ENCODE data around the gene CD79B.
"Not testable (repeated sequence)": the region's sequence is repeated elsewhere in the genome, so short reads cannot be mapped to it uniquely, and the experiment has no call there.

Gene CD79B

DNA sequence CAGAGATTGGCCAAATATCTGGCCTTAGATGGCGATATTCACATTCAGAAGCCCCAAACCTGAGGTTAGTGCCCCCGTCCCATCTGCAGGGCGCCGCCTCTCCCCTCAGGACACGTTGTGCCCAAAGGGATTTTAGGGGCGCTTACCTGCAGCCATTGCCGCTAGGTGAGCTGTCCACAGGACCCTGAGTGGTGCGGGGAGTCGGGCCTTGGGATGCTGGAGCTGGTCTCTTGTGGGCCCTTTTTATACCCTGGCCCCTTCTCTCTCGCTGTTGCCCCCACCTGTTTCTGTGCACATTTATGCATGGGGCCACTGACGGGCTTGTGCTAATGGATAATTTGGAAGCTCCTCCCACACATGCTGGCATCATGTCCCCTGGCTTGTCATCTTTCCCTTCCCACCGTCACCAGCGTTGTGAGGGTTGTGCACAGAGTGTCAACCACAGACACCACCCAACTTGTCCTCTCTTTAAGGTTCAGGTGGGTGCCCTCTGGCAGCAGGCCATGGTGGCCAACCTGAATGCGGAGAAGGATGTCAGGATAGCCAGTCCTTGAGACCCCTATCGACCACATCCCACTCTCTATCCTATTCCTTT lies 21.0 kb downstream of the CD79B start, which contains the start of gene CSHL1:
Gene CSHL1 (minus strand): TSS at position 218 of the 595 bp plus-strand sequence. CDS start 62 bp downstream, at position 156.
- DNase-seq (ENCODE audit: low spot score) = no peak

DNA sequence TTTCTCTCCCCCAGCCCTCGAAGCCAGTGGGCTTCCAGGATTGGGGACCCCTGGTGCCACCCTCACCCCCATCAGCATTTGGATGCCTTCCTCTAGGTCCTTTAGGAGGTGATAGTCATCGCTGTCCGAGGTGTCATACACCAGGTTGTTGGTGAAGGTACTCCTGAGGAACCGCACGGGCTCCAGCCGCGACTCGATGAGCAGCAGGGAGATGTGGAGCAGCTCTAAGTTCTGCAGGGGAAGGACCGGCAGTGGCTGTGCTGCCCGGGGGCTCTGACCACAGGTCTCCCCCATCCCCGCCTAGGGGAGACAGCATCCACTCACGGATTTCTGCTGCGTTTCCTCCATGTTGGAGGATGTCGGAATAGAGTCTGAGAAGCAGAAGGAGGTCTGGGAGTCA lies 22.0 kb downstream of the CD79B start:
- DNase-seq (ENCODE audit: low spot score) = no peak

DNA sequence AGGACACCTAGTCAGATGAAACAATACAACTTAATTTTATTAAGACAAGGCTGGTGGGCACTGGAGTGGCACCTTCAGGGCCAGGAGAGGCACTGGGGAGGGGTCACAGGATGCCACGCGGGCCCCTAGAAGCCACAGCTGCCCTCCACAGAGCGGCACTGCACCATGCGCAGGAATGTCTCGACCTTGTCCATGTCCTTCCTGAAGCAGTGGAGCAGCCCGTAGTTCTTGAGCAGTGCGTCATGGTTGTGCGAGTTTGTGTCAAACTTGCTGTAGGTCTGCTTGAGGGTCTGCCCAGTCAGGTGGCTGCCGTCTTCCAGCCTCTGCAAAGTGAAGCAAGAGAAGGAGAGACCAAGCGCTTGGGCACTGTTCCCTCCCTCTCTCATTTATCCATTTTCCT lies 22.5 kb downstream of the CD79B start:
- not testable (repeated sequence) for DNase-seq (ENCODE audit: low spot score)

DNA sequence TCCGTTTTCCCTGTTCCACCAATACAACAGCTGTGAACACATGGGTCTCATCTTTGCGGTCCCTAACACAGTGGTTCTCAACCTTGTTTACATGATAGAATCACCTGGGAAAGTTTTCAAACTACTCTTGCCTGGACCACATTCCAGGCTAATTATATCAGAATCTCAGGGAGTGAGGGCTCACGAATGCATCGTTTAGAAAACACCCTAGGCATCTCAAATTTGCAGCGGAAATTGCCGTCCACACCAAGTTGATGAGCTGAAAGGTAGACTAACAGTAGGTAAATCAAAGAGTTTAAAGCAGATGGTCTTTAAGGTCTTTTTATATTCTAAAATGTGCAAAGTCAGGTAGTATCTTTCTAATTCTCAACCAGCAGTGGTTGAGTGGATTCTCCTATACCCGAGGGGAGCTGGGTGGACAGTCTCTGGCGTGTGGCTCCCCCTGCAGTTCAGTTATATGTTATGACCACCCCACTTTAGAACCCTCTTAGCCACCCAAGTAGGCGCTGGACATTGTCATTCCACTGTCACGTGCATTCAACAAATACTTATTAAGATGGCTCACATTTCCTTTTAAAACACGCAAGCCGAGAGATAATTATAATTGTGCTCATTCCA lies 24.9 kb downstream of the CD79B start:
- not testable (repeated sequence) for DNase-seq (ENCODE audit: low spot score)

DNA sequence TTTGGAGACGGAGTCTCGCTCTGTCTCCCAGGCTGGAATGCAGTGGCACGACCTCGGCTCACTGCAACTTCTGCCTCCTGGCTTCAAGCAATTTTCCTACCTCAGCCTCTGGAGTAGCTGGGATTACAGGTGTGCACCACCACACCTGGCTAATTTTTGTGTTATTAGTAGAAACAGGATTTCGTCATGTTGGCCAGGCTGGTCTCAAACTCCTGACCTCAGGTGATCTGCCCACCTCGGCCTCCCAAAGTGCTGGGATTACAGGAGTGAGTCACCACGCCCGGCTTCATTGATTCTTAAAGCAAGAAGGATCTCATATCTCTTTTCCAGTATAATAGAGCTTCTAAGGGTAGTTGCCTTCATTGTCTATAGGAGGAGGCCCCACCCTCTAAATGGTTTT lies 27.3 kb downstream of the CD79B start:
- DNase-seq (ENCODE audit: low spot score) = not testable (repeated sequence)

DNA sequence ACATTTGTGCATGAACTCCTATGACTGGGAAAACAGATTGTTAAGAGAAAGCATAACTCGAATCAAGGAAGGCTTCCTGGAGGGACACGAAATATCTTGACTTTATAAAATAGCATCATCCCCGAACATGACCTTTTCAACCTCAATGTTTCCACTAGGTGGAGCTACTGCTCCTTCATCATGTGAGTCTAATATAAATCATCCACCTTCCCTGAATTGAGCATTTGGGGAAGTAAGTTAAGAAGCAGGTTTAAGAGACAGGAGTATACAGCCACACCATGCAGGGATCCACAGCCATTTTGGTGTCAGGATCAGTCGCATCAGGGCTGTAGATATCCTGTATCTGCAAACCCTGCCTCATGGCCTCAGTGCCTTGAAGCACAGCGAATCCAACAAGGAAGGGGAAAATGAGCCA lies 28.3 kb downstream of the CD79B start:
- DNase-seq (ENCODE audit: low spot score) = not testable (repeated sequence)

DNA sequence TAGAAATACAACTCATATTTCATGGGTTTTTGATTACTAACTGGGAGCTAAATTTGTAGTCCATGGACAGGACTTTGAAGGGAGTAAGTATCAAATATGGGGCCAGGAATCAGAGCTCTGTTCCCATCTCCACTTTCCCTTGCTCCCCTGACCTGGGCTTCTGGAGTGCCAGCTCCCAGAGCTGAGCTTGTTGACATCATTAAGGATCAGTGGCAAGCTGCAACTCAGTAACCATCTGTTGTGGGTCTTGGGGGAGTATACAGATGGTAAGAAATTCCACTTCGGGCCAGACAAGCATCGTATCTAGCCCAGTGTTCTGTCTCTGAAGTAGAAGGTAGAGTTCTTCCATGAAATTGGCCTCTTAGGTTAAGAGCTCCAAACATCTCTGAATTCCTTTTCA lies 30.2 kb downstream of the CD79B start:
- DNase-seq (ENCODE audit: low spot score) = not testable (repeated sequence)

DNA sequence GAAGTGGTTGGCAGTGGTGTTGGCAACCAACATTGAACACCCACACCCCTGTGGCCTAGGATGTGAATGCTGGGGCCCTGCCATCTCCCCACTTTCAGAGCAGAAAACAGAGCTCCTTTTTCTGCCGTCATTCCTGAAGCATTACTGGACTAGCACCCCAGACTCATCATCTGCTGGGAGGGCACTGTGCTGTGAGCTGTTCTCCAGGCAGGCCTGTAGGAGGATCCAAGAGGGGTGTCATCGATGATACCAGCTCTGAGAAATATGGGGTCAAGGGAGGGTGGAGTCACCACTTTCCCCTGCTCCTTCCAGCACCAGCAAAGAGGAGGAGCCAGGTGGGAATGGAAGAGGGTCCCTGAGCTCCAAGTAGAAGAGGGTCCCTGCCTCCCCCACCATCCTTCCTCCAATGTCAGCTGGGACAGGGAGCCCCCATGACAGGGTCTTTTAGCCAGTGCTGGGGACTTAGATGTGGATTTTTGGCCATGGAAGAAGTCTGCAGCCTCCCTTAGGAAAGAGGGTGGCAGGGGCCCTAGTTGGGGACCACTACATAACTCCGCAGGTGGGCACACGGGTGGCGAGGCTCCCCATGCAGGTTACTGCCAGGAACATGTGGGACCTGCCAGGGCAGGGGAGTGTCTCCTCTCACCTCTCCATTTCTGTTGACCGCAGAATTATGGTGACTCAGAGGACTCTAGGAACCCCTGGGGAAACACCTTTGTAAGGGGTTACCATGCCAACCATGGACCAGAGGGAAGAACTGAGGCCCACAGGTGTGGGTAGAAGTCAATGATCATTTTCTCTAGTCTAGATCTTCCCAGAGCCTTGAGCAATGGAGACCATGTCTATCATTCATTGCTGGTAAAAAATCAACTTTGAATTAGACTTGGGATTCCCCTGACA lies 33.0 kb downstream of the CD79B start:
- DNase-seq (ENCODE audit: low spot score) = peak; percentile 13

DNA sequence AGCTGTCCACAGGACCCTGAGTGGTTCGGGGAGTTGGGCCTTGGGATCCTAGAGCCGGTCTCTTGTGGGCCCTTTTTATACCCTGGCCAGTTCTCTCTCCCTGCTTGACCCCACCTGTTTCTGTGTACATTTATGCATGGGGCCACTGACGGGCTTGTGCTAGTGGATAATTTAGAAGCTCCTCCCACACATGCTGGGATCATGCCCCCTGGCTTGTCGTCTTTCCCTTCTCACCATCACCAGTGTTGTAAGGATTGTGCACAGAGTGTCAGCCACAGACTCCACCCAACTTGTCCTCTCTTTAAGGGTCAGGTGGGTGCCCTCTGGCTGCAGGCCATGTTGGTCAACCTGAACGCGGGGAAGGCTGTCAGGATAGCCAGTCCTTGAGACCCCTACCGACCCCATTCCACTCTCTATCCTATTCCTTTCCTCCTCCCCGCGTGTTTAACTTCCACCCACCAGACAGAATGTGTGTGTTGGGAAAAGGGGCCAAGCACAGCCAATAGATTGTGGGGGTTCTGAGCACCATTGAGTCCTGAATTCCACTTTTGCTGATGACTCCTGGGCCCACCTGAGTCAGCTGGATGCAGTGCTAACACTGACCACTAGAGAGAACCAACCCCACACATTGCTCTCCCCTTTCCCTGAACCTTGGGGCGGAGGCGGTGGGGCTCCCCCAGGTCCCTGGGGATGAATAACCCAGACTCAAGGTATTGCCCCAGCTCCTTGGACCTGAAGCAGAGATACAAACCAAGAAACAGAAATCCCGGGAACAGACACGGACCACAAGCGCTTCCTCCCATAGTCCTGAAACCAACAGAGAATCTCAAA lies 35.4 kb downstream of the CD79B start, which contains the start of gene CSH1:
Gene CSH1 (minus strand): TSS at position 51 of the 831 bp plus-strand sequence. CDS start 63 bp downstream, outside the sequence.
- DNase-seq (ENCODE audit: low spot score) = not testable (repeated sequence)

DNA sequence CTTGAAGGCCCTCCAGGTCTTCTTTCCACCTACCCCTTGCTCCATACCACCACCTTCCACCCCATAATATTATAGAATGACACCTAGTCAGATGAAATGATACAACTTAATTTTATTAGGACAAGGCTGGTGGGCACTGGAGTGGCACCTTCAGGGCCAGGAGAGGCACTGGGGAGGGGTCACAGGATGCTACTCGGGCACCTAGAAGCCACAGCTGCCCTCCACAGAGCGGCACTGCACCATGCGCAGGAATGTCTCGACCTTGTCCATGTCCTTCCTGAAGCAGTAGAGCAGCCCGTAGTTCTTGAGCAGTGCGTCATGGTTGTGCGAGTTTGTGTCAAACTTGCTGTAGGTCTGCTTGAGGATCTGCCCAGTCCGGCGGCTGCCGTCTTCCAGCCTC lies 37.3 kb downstream of the CD79B start:
- not testable (repeated sequence) for DNase-seq (ENCODE audit: low spot score)

DNA sequence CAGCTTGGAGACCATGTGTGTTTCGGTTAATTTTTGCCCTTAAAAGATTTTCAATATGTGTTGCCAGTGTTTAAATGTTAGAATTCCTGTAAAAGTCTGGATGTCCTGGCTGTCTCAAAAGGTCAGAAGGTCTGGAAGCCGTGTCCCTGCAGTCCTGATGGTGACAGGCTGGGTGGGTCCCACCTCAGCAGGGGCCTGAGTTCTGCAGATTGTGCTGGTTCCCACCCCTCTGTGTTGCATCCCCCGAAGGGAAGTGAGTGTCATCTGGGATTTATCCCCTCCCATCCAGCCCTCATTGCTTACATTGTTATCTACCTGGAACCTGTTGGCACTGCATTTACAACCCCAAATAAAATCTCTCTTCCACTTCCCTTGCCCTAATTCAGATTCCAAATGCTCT lies 38.1 kb downstream of the CD79B start:
- DNase-seq (ENCODE audit: low spot score) = not testable (repeated sequence)

DNA sequence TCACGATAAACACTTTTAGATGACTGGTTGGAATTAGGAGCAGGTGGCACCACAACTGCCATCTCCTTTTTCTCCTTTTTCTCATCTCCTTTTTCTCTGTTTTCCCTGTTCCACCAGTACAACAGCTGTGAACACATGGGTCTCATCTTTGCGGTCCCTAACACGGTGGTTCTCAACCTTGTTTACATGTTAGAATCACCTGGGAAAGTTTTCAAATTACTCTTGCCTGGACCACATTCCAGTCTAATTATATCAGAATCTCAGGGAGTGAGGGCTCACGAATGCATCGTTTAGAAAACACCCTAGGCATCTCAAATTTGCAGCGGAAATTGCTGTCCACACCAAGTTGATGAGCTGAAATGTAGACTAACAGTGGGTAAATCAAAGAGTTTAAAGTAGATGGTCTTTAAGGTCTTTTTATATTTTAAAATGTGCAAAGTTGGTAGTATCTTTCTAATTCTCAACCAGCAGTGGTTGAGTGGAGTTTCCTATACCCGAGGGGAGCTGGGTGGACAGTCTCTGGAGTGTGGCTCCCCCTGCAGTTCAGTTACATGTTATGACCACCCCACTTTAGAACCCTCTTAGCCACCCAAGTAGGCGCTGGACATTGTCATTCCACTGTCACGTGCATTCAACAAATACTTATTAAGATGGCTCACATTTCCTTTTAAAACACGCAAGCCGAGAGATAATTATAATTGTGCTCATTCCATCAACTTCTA lies 39.7 kb downstream of the CD79B start:
- not testable (repeated sequence) for DNase-seq (ENCODE audit: low spot score)

DNA sequence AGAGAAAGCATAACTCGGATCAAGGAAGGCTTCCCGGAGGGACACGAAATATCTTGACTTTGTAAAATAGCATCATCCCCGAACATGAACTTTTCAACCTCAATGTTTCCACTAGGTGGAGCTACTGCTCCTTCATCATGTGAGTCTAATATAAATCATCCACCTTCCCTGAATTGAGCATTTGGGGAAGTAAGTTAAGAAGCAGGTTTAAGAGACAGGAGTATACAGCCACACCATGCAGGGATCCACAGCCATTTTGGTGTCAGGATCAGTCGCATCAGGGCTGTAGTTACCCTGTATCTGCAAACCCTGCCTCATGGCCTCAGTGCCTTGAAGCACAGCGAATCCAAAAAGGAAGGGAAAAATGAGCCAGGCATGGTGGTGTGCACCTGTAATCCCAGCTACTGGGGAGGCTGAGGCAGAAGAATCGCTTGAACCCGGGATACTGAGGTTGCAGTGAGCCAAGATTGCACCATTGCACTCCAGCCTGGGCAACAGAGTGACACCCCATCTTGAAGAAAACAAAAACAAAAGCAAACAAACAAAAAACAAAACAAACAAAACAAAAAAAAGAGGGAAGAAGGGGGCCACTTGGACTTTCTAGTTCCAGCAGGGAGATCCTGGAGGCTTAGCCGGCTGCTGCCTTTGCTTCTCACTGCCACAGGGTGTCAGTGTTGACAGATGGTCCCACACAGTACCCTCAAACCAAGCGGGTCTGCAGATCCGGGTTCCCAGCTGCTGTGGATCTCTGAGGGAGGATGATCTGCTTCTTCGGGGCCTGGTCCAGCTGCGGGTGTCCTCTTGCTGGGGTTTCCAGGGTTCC lies 42.9 kb downstream of the CD79B start:
- DNase-seq (ENCODE audit: low spot score) = not testable (repeated sequence)

DNA sequence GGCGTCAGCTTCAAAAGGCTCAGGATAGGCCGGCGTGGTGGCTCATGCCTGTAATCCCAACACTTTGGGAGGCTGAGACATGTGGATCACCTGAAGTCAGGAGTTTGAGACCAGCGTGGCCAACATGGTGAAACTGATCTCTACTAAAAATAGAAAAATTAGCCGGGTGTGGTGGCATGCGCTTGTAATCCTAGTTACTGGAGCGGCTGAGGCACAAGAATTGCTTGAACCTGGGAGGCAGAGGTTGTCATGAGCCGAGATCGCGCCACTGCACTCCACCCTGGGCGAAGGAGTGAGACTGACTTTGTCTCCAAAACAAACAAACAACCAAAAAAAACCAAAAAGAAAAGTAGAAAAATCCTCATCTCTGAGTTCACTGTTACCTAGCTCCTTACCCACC lies 47.0 kb downstream of the CD79B start:
- DNase-seq (ENCODE audit: low spot score) = not testable (repeated sequence)

DNA sequence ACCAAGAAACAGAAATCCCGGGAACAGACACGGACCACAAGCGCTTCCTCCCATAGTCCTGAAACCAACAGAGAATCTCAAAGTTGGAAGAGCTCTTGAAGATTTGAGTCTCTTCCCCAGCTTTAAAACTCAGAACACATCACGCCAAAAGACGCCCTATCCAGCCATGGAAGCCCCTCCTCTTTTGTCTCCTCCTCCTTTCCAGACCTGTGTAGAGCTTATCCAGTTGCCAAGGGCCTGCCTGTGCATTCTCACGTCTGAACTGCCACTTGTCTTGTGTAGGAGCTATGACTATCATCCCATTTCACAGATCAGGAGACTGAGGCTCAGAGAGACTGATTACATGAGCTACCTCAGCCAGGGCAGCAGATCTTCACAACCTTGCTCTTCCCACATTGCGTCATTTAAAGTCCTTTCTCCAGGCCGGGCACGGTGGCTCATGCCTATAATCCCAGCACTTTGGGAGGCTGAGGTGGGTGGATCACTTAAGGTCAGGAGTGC lies 49.5 kb downstream of the CD79B start:
- DNase-seq (ENCODE audit: low spot score) = not testable (repeated sequence)

DNA sequence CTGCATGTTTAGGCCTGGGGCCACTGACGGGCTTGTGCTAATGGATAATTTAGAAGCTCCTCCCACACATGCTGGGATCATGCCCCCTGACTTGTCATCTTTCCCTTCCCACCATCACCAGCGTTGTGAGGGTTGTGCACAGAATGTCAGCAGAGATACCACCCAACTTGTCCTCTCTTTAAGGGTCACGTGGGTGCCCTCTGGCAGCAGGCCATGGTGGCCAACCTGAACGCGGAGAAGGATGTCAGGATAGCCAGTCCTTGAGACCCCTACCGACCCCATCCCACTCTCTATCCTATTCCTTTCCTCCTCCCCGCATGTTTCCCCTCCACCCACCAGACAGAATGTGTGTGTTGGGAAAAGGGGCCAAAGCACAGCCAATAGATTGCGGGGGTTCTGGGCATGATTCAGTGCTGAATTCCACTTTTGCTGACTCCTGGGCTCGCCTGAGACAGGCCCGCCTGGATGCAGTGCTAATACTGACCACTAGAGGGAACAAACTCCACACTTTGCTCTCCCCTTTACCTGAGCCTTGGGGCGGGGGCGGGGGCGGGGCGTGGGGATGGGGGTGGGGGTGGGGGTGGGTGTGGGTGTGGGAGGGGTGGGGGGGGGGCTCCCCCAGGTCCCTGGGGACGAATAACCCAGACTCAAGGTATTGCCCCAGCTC lies 50.1 kb downstream of the CD79B start, which contains the start of gene GH2:
Gene GH2 (minus strand): TSS at position 10 of the 667 bp plus-strand sequence. CDS start 143 bp downstream, outside the sequence.
- DNase-seq (ENCODE audit: low spot score) = peak; percentile 64

DNA sequence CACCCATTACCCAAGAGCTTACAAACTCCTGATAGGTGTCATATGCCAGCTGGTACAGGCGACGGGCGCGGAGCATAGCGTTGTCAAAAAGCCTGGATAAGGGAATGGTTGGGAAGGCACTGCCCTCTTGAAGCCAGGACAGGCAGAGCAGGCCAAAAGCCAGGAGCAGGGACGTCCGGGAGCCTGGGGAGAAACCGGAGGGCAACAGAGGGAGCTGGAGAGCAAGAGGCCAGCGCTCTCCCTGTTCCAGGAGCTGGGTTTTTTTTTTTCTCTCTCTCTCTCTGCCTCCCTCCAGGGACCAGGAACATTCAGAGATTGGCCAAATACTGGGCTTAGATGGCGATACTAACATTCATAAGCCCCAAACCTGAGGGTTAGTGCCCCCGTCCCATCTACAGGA lies 50.8 kb downstream of the CD79B start:
- not testable (repeated sequence) for DNase-seq (ENCODE audit: low spot score)

DNA sequence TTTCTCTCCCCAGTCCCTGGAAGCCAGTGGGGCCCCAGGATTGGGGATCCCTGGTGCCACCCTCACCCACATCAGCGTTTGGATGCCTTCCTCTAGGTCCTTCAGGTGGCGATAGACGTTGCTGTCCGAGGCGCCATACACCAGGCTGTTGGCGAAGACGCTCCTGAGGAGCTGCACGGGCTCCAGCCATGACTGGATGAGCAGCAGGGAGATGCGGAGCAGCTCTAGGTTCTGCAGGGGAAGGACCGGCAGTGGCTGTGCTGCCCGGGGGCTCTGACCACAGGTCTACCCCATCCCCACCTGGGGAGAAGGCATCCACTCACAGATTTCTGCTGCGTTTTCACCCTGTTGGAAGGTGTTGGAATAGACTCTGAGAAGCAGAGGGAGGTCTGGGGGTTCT lies 51.4 kb downstream of the CD79B start:
- DNase-seq (ENCODE audit: low spot score) = no peak
